LNCaP clone FGC (cell line): ENCODE results near the gene TIMP2.

Experiments used
- DNase-seq: peaks from one replicate; pipeline ENCODE4 v3.0.0-alpha.2; 2011; ENCODE audit warnings: low read depth
- H3K4me3 ChIP-seq: 2 replicates; pipeline ENCODE4 v1.5.1; 2011; ENCODE audit warnings: mild to moderate bottlenecking, low read depth, low read length, control low read depth
- TF ChIP-seq, protein P1 (sequence below): IDR thresholded peaks from 2 replicates; pipeline ENCODE4 v1.5.1; 2012; ENCODE audit warnings: mild to moderate bottlenecking; ENCODE audit not compliant: control insufficient read depth, insufficient read depth; ENCODE audit errors: extremely low read depth

The TIMP2 gene

DNA sequence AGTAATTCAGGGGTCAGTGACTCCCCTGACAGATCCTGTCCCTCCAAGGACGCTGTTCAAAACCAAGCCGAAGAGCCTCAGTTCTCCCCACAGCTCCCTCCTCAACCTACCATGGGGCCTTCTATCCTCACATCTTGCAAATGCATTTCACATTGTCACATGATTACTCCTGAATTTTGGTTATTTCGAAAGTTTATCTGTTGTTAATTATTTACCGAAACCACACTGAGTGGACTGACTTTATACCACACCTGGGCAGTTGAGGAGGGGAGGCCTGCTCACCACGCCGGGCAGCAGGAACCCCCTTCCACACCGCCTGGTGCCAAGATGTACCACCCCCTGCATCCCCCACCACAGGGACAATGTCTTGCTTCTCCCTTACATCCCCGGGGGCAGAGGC, 4.7 kb downstream of the TIMP2 start:
- no peak for DNase-seq
- H3K4me3 ChIP-seq = no peak overlapping the region
- TF ChIP-seq, protein P1, sequence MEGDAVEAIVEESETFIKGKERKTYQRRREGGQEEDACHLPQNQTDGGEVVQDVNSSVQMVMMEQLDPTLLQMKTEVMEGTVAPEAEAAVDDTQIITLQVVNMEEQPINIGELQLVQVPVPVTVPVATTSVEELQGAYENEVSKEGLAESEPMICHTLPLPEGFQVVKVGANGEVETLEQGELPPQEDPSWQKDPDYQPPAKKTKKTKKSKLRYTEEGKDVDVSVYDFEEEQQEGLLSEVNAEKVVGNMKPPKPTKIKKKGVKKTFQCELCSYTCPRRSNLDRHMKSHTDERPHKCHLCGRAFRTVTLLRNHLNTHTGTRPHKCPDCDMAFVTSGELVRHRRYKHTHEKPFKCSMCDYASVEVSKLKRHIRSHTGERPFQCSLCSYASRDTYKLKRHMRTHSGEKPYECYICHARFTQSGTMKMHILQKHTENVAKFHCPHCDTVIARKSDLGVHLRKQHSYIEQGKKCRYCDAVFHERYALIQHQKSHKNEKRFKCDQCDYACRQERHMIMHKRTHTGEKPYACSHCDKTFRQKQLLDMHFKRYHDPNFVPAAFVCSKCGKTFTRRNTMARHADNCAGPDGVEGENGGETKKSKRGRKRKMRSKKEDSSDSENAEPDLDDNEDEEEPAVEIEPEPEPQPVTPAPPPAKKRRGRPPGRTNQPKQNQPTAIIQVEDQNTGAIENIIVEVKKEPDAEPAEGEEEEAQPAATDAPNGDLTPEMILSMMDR = no peak

DNA sequence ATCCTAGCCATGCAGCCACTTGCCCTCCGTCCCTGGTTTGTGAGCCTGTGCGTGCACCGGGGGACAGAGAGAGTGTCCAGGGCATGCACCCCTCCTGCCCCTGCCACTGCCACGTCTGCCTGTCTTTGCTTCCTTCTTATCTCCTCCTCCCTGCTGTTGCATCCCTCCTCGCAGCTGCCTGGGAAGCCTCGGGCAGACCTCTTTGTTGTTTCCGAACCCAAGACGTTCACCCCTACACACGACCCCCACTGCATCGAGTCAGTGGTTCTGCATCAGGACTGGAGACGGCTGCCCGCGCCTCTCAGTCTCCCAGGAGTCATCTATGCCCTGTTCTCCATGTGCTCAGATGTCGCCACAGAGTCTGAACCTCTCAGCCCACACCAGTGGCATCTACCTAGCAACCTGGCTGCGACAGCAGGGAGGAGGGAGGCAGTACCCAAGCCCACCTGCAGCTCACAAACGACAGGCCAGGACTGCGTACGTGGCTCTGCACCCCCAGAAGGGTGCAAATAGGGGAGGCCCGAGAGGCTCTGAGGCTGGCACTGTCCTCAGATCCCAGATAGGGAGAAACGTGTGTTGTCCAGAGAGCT, 5.2 kb downstream of the TIMP2 start:
- DNase-seq = no peak
- H3K4me3 ChIP-seq = no peak overlapping the region
- TF ChIP-seq, protein P1 = no peak

DNA sequence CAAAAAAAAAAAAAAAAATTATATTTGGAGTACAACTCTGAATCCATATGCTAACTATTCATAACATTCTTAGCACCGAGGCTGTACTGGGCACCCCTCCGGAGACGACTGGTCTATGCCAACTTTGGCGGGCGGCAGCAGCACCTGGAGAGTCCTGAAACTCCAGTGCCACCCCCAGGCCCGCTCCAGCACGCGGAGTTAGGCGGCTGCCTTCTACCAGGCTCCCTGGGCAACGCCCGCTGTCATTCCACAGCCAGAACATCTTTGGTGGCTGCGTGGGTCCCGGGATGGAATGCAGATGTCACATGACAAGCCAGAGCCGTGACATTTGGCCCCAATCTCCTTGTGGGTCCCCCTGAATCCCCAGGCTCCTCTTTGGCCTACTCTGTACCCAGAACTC, 6.2 kb downstream of the TIMP2 start:
- no peak for DNase-seq
- no peak overlapping the region for H3K4me3 ChIP-seq
- TF ChIP-seq, protein P1 = no peak

DNA sequence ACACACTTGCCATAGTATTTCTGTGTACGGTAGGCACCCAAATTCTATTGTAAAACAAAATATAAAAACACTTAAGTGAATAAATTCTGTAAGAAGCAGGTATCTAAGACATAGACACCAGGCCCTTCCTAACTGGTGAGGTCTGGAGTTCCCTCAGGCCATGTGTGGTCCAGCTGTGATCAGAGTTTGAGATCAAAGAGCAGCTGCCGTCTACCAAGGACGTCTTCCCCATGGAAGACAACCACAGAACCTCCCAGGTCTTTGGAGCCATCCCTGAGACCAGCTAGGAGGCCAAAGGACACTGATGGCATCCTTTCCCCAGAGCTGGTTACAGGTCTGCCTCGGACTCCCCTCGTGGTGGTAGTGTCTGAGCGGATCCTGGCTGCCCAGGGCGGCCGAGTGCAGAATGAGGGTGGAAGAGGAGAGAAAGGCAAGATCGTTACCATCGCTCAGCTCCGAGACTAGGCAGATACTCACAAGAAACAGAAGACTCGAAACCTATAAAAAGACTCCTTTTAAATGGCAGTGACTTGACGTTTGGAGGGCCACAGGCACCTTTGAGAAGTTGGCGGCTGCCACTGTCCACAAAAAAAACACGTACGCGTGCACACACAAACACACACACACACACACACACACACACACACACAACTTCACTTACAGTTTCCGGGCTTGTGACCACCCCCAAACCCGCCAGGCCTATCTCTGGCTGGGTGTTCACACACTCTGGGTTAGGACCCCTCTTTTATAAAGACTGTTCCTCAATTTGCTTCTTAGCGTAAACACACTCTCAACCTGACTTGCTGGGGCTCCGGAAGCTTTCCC, 7.5 kb downstream of the TIMP2 start:
- TF ChIP-seq, protein P1 = no peak
- no peak overlapping the region for H3K4me3 ChIP-seq
- no peak for DNase-seq

DNA sequence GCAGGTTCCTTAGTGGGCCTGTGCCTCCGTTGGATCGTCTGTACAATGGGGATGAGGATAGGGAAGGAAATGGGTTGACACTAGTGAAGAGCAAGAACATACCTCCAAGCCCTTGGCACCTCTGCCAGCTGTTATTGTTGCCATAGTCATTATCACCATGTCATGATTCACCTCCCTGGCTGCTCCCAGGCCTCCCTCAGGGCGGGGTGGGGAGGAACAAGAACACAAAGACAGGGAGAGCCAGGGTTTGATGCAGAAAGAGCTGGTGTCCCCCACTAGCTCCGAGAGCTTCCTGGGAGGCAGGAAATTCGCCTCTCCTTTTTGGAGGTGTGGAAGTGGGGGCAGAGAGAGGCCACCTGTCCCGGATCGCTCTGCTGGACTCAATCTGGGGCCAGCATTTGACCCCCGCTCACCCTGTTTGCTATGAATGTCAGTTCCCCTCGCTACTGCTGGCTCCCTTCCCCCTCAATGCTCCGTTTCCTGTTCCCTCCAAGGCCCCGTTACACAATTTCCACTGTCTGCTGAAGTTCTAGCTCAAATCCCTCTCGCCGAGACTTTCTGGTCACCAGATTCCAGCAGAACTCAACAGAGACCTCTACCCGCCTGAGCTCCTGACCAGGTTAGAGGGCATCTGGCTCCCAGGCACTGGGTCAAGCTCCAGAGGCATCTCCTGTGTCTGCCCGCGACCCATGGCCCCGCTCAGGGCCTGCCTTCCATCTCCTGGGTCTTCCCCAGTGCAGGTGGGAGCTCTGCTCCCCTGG, 9.1 kb downstream of the TIMP2 start:
- TF ChIP-seq, protein P1 = no peak
- DNase-seq = no peak
- H3K4me3 ChIP-seq = no peak overlapping the region

DNA sequence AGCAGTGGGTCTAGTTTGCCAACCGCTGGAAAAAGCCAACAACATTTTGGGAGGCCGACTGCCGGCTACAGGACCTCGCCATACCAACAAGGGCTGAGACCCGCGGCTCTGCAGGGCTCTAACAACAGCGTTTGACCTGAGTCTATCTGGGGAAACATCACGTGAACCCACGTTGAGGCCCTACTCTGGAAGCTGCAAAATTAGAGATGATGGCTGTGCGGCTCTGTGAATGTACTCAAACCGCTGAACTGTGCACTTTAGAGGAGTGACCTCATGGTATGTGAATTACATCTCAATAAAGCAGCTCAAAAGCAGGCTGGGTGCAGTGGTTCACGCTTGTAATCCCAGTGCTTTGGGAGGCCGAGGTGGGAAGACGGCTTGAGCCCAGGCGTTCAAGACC, 12.1 kb downstream of the TIMP2 start:
- TF ChIP-seq, protein P1 = no peak
- DNase-seq = no peak
- H3K4me3 ChIP-seq = no peak overlapping the region
